LNCaP clone FGC (cell line): ENCODE measurements around the gene NOSIP.
"Not testable (repeated sequence)": the region's sequence is repeated elsewhere in the genome, so short reads cannot be mapped to it uniquely, and the experiment has no call there.

Source experiments
- DNase-seq: peaks from one replicate; pipeline ENCODE4 v3.0.0-alpha.2; 2011; ENCODE audit warnings: low read depth
- H3K4me3 ChIP-seq: 2 replicates; pipeline ENCODE4 v1.5.1; 2011; ENCODE audit warnings: mild to moderate bottlenecking, low read depth, low read length, control low read depth
- TF ChIP-seq, protein P1 (sequence below): IDR thresholded peaks from 2 replicates; pipeline ENCODE4 v1.5.1; 2012; ENCODE audit warnings: mild to moderate bottlenecking; ENCODE audit not compliant: control insufficient read depth, insufficient read depth; ENCODE audit errors: extremely low read depth

The NOSIP gene, protein sequence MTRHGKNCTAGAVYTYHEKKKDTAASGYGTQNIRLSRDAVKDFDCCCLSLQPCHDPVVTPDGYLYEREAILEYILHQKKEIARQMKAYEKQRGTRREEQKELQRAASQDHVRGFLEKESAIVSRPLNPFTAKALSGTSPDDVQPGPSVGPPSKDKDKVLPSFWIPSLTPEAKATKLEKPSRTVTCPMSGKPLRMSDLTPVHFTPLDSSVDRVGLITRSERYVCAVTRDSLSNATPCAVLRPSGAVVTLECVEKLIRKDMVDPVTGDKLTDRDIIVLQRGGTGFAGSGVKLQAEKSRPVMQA

DNA sequence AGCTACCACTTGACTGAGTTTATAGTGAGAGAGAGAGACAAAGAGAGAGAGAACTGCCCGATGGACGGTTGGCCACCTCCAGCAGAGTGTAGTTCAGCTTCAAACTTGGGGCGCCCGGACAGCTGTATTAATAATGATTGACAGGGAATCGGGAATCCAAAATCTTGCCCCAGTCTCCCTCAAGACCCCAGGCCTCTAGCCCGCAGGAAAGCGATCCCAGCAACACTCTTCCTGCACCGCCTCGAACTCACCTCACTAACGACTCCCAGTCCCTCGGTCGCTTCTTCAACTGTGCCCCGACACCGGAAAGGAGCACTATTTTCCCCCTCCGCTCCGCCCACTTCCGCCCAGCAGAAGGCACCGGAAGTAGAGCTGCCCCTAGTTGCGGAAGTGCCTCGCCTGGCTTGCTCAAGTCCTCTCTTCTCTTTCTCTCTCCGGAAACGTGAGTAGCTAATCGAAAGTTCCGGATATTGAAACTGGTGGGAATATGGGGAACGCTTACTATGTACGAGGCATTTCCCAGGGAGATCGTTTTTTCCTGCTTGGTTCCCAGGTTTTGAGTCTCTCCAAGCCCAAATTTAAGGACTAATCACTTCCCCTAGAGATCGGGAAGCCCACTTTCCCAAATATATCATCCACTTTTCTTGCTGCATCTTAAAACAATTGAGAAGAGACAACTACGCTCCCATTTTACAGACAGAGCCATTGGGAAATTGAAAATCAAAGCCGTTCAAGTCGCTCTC lies at the start of gene NOSIP:
Gene NOSIP, minus strand, starts transcription at position 293 of the 743 bp plus-strand sequence. CDS start 19,865 bp downstream, outside the sequence.
- TF ChIP-seq, protein P1, sequence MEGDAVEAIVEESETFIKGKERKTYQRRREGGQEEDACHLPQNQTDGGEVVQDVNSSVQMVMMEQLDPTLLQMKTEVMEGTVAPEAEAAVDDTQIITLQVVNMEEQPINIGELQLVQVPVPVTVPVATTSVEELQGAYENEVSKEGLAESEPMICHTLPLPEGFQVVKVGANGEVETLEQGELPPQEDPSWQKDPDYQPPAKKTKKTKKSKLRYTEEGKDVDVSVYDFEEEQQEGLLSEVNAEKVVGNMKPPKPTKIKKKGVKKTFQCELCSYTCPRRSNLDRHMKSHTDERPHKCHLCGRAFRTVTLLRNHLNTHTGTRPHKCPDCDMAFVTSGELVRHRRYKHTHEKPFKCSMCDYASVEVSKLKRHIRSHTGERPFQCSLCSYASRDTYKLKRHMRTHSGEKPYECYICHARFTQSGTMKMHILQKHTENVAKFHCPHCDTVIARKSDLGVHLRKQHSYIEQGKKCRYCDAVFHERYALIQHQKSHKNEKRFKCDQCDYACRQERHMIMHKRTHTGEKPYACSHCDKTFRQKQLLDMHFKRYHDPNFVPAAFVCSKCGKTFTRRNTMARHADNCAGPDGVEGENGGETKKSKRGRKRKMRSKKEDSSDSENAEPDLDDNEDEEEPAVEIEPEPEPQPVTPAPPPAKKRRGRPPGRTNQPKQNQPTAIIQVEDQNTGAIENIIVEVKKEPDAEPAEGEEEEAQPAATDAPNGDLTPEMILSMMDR, result no peak
- DNase-seq, result peak; percentile 91
- H3K4me3 ChIP-seq, result peak within 1 kb of the TSS; percentile 87

DNA sequence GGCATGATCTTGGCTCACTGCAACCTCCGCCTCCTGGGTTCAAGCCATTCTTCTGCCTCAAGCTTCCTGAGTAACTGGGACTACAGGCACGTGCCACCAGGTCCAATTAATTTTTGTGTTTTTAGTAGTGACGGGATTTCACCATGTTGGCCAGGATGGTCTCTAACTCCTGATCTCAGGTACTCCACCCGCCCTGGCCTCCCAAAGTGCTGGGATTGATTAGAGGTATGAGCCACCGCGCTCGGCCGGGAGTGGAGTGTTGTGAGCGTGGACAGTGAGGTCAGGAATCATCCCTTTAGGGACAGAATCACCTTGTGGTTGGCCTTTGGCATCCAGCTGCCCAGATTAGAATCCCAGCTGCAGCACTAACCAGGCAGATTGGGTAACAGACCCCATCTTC lies 49.3 kb upstream of the NOSIP start:
- DNase-seq, result no peak
- no peak overlapping the region for H3K4me3 ChIP-seq
- TF ChIP-seq, protein P1, result no peak

DNA sequence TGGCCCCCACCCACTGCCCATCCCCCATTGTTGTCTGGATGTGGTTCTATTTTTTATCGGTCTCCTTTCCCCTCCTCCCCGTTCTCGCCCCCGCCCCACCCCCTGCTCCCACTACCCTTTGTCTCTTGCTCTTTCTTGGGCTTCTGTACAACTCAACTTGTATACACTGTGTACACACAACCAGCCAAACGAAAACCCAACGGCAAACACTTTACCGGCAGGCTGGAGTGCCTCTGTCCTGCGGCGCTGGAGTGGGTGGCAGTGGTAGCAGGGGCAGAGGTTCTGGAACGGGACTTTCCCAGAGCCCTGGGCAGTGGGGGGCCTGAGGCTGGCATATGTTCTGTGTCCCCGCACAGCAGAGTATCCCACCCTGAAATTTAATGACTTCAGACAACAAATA lies 45.9 kb upstream of the NOSIP start:
- TF ChIP-seq, protein P1, result no peak
- no peak overlapping the region for H3K4me3 ChIP-seq
- DNase-seq, result no peak

DNA sequence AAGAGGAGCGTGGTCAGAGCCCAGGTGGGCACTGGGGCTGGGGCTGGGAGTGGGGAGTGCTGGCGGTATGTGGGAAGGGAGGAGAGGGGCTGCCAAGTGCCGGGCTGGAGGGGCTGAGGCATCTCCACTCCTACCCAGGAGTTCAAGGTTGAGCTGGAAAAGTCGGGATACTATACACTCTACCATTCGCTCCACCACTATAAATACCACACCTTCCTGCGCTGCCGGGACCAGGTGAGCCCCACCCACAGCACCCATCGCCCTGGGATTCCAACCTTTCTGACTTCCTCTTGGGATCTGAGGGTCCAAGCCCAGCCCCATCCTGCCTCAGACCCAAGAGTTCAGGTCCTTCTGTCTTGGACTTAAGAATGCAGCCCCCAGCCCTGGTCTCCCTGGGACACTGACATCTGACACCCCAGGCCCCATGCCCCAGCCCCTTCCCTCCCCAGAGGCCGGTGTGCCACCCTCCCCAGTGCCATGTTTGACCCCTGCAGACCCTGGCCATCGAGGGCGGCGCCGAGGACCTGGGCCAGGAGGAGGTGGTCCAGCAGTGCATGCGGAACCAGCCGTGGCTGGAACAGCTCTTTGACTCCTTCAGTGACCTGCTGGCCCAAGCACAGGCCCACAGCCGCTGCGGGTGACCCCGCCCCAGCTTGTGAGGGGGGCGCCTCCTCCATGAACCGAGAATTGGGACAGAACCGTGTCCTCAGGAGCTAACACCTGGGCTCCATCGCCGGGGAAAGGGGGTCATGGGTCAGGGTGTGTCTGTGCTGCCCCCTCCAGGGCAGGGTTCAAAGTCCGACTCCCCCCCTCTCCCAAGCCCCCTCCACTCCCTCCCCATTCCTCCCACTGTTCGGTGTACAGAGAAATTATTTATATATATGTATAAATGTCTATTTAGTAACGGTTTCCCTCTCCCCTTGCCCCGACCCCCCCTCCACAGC lies 44.9 kb upstream of the NOSIP start:
- TF ChIP-seq, protein P1, result no peak

DNA sequence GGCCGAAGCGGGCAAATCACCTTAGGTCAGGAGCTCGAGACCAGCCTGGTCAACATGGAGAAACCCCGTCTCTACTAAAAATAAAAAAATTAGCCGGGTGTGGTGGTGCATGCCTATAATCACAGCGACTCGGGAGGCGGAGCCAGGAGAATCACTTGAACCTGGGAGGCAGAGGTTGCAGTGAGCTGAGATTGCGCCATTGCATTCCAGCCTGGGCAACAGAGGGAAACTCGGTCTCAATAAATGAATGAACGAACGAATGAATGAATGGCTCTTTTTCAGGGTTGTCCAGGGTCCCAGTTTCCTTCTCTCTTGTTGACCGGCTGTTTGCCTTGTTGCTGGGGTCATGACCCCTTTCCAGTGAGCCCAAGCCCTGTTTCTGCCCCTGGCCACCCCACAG lies 37.5 kb upstream of the NOSIP start:
- DNase-seq, result not testable (repeated sequence)

More for the DNA sequence above, 44.9 kb upstream of the NOSIP start:
- no peak for DNase-seq
- no peak overlapping the region for H3K4me3 ChIP-seq

DNA sequence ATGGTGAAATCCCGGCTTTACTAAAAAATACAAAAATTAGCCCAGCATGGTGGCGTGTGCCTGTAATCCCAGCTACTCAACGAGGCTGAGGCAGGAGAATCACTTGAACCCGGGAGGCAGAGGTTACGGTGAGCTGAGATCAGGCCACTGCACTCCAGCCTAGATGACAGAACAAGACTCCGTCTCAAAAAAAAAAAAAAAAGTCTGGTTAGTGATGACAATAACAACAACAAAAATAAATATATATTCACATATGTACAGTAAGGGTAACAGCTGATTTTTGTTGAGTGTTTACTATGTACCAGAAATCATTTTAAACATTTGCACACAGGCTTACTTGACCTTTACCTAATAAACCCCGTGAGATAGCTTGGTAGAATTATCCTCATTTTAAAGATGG lies 36.6 kb upstream of the NOSIP start:
- no peak overlapping the region for H3K4me3 ChIP-seq
- TF ChIP-seq, protein P1, result no peak
- DNase-seq, result no peak

More for the DNA sequence above, 37.5 kb upstream of the NOSIP start:
- not testable (repeated sequence) for H3K4me3 ChIP-seq

DNA sequence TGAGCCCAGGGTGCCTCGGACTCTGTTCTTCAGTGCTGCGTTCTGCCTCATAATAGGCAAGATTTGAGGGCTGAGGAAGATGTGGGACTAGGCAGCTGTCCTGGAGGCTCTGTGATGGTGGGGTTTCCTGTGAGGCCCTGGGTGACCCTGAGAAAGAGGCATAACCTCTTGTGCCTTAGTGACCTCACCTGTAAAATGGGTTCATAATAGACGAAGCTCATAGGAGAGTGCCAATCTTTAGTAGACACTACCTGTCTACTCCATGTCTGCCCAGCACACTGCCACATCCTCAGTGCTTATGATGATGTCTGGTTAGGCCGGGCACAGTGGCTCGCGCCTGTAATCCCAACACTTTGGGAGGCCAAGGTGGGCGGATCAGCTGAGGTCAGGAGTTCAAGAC lies 36.2 kb upstream of the NOSIP start:
- no peak for DNase-seq
- H3K4me3 ChIP-seq, result no peak overlapping the region
- TF ChIP-seq, protein P1, result no peak
